ENCODE measurements around the gene PTPN3. TPM values are rescaled to one million over a fixed set of nuclear protein-coding genes. Genes with fewer than 3 reads are reported as not detected.

Gene PTPN3
- total RNA-seq, 1 donor from 2014 or later = 1.1 TPM

DNA sequence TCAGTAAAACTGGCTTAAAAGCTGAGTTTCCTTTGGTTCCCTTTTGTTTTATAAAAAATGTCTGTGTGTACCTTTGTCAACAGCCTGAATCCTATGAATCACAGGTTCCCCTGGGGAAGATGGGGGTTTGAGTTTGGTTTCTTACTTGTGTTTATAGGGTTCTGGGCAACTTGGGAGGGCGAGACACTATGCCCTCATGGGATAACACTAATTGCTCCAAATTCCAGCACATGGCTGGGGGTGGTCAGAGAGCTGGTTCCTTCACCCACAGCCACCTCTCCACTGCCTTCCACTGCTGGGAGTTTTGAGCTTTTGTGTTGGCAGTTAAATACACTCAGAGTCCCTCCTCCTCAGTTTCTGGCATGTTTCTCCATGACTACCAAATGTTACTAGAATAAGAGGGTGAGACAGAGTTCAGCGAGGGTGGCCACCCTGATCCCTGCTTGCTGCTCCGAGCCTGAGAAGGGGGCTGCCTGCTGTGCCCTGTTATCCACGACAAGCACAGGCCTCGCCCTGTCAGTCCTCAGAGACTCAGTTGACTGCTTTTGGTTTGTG lies 94.3 kb downstream of the PTPN3 start:
- H3K4me3 Mint-ChIP-seq = no peak overlapping the region
- H3K36me3 Mint-ChIP-seq (ENCODE audit: low read depth) = no peaks in the 10 kb centered on the region
- no peaks in the 10 kb centered on the region for H3K9me3 Mint-ChIP-seq
- no peaks in the 10 kb centered on the region for H3K27me3 Mint-ChIP-seq (ENCODE audit: low read depth)
- no peak for DNase-seq (ENCODE audit: low read depth, low spot score)
- peaks cover 9% of the 10 kb centered on the region for H3K4me1 Mint-ChIP-seq
- TF ChIP-seq, protein P1, sequence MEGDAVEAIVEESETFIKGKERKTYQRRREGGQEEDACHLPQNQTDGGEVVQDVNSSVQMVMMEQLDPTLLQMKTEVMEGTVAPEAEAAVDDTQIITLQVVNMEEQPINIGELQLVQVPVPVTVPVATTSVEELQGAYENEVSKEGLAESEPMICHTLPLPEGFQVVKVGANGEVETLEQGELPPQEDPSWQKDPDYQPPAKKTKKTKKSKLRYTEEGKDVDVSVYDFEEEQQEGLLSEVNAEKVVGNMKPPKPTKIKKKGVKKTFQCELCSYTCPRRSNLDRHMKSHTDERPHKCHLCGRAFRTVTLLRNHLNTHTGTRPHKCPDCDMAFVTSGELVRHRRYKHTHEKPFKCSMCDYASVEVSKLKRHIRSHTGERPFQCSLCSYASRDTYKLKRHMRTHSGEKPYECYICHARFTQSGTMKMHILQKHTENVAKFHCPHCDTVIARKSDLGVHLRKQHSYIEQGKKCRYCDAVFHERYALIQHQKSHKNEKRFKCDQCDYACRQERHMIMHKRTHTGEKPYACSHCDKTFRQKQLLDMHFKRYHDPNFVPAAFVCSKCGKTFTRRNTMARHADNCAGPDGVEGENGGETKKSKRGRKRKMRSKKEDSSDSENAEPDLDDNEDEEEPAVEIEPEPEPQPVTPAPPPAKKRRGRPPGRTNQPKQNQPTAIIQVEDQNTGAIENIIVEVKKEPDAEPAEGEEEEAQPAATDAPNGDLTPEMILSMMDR (conservative IDR thresholded peaks at IDR 0.05) = no peak
- H3K27ac Mint-ChIP-seq (ENCODE audit: unreplicated experiment) = no peak overlapping the region

DNA sequence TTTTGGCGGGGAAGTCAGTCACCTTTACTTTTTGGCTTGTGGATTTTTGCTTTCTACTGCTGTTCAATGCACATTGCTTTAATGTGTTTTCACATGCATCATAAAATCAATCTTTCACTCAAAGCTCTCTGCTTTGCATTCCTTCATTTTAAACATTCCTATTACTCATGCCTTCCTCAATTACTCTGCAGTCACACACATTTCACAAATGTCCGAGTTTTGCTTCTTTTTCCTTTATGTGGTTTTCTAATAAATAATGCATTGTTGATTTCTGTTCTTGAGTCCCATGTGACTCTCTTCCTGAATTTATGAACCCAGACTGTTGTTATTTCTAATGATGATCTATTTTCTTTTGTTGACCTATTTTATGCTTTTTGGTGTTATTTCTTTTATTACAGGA lies 95.0 kb downstream of the PTPN3 start:
- Mint-ChIP-seq H3K4me1 (peaks cover 9% of the 10 kb centered on the region), H3K27ac (ENCODE audit: unreplicated experiment) (no peak overlapping the region), H3K27me3 (ENCODE audit: low read depth) (no peaks in the 10 kb centered on the region), H3K9me3 (no peaks in the 10 kb centered on the region), H3K4me3 (no peak overlapping the region), H3K36me3 (ENCODE audit: low read depth) (no peaks in the 10 kb centered on the region)
- TF ChIP-seq, protein P1 (conservative IDR thresholded peaks at IDR 0.05) = no peak
- no peak for DNase-seq (ENCODE audit: low read depth, low spot score)

DNA sequence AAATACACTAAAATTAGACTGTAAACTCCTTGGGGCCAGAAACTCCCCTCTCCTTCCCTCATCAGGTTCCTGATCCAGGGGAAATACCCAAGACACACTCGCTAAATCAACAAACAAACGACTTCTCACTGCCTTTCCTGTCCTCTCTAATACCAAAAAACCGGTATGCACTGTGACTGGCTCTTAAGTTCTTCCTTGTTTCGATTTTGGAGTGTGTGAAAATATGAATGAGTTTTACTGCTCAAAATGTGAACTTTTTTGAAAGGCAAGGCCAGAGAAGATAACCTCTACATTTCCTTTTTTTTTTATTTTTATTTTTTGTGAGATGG lies 96.2 kb downstream of the PTPN3 start:
- no peaks in the 10 kb centered on the region for H3K27me3 Mint-ChIP-seq (ENCODE audit: low read depth)
- H3K9me3 Mint-ChIP-seq = no peaks in the 10 kb centered on the region
- no peak overlapping the region for H3K27ac Mint-ChIP-seq (ENCODE audit: unreplicated experiment)
- no peaks in the 10 kb centered on the region for H3K36me3 Mint-ChIP-seq (ENCODE audit: low read depth)
- no peak for DNase-seq (ENCODE audit: low read depth, low spot score)
- TF ChIP-seq, protein P1 (conservative IDR thresholded peaks at IDR 0.05) = no peak
- no peak overlapping the region for H3K4me3 Mint-ChIP-seq
- peaks cover 9% of the 10 kb centered on the region for H3K4me1 Mint-ChIP-seq

DNA sequence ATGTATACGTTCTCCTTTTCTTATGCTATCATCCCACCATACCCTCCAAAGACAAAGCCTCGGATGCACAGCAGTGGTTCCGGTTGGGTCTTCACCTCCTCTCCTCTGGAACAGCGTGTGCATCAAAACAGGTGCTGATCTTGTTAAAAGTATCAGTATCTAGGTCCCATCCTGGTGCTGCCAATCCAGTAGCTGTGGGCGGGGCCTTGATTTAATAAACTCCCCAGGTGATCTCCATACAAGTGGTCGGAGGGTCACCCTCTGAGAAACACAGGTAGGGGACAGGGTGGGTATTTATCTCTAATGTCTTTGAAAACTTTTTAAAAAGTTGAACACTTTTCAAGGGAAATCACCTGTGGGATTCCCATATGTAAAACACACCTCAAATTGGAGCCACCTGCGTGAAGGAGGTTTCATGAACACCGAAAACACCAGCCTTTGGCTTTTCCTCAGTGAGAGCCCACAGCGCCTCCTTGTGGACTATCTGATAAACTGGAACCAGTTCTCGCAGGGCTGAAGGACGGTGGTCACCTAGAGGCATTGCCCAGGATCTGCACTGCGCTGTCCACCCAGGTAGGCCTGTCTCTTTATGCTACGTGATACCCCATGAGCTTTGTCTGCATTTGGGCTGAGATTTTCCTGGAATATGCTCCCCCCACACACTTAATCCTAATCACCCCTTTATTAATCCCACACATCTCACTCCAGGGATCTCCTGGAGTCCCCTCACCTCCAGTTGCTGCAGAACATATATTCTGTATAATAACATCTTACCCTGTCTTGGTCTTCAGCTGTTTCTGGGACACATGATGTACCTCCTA lies 96.7 kb downstream of the PTPN3 start:
- DNase-seq (ENCODE audit: low read depth, low spot score) = peak; percentile 72
- Mint-ChIP-seq H3K36me3 (ENCODE audit: low read depth) (no peaks in the 10 kb centered on the region), H3K9me3 (no peaks in the 10 kb centered on the region), H3K27me3 (ENCODE audit: low read depth) (no peaks in the 10 kb centered on the region), H3K4me3 (no peak overlapping the region), H3K27ac (ENCODE audit: unreplicated experiment) (no peak overlapping the region), H3K4me1 (peaks cover 9% of the 10 kb centered on the region)
- TF ChIP-seq, protein P1 (conservative IDR thresholded peaks at IDR 0.05) = peak; percentile 85

DNA sequence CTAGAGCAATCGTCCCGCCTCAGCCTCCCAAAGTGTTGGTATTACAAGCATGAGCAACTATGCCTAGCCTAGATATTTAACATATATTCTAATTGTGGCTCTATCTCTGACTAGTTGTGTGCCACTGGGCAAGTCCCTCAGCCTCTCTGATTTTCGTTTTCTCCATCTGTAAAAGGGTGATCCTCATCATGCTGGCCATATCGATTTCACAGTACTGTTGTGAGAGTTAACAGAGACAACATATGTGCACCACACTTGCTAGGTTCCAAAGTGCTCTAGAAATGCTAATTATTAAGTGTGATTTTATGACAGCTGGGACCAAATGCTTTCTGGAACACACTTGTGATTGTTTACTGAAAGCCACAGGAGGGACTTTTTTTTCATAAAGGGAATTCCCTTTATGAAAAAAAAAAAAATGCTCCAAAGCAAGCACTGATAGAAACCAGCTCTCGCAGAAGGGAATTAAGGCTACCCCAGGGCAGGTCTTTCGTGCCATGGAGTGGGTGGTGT lies 98.8 kb downstream of the PTPN3 start:
- H3K27me3 Mint-ChIP-seq (ENCODE audit: low read depth) = no peaks in the 10 kb centered on the region
- no peaks in the 10 kb centered on the region for H3K9me3 Mint-ChIP-seq
- H3K4me3 Mint-ChIP-seq = no peak overlapping the region
- H3K4me1 Mint-ChIP-seq = peaks cover 5% of the 10 kb centered on the region
- TF ChIP-seq, protein P1 (conservative IDR thresholded peaks at IDR 0.05) = no peak
- H3K27ac Mint-ChIP-seq (ENCODE audit: unreplicated experiment) = no peak overlapping the region
- DNase-seq (ENCODE audit: low read depth, low spot score) = no peak
- no peaks in the 10 kb centered on the region for H3K36me3 Mint-ChIP-seq (ENCODE audit: low read depth)

Data from neural crest cell (in vitro differentiated cells).